GM12891 (cell line): ENCODE data around the gene NPIPB6.
"Not testable (repeated sequence)": the region's sequence is repeated elsewhere in the genome, so short reads cannot be mapped to it uniquely, and the experiment has no call there.

Experiments
- POLR2A ChIP-seq: IDR thresholded peaks from 2 replicates; pipeline ENCODE4 v1.6.1; 2011; ENCODE audit warnings: low read depth, low read length, control low read depth
- TAF1 ChIP-seq: IDR thresholded peaks from 2 replicates; pipeline ENCODE4 v1.6.1; 2011; ENCODE audit warnings: low read depth, low read length, control low read depth

DNA sequence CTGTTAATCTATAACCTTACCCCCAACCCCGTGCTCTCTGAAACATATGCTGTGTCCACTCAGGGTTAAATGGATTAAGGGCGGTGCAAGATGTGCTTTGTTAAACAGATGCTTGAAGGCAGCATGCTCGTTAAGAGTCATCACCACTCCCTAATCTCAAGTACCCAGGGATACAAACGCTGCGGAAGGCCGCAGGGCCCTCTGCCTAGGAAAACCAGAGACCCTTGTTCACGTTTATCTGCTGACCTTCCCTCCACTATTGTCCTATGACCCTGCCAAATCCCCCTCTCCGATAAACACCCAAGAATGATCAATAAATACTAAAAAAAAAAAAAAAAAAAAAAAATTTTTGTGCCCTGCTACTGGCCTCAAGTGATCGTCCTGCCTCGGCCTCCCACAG is 14.5 kb upstream of the NPIPB6 start:
- not testable (repeated sequence) for TF ChIP-seq TAF1, POLR2A
